H1 (cell line): ENCODE data around the gene PHACTR1. TPM values are rescaled to one million over a fixed set of nuclear protein-coding genes. Genes with fewer than 3 reads are reported as not detected.

ENCODE experiments used
- CTCF ChIA-PET: fragments of 300-600 bp; sonication (Branson Sonifier 250); formaldehyde crosslinking; loops from one replicate; lab custom pipeline; 2021; ENCODE audit not compliant: partially characterized antibody; lab: Charles Lee
- POLR2A ChIA-PET: fragments of 300-600 bp; sonication (Branson Sonifier 250); formaldehyde crosslinking; loops from one replicate; lab custom pipeline; 2021; ENCODE audit warnings: inconsistent platforms; ENCODE audit not compliant: partially characterized antibody; lab: Charles Lee
- DNase-seq, 2 experiments: peaks; one replicate each; pipeline versions ENCODE4 v3.0.0 to v3.0.0-alpha.2; 2010 to 2022; ENCODE audit warnings: low spot score in 2 of 2, low read depth in 1 of 2, mixed read lengths in 1 of 2
- FAIRE-seq: peaks from 2 replicates; lab custom pipeline; 2011; peaks lifted over from hg19 to GRCh38; lab: Jason Lieb, UNC
- H2AFZ ChIP-seq: 2 replicates; pipeline ENCODE4 v1.8.1; 2012; ENCODE audit warnings: low read length, inconsistent platforms
- H2AK5ac ChIP-seq: 2 replicates; pipeline ENCODE4 v1.6.1; 2013; ENCODE audit warnings: low read depth, low read length
- H2BK120ac ChIP-seq: replicated peaks from 2 replicates; pipeline ENCODE3; 2013; ENCODE audit warnings: low read depth, low read length, inconsistent platforms
- H2BK12ac ChIP-seq: 2 replicates; pipeline ENCODE4 v1.6.1; 2013; ENCODE audit warnings: low read depth, low read length
- H2BK15ac ChIP-seq: 2 replicates; pipeline ENCODE4 v1.6.1; 2013; ENCODE audit warnings: low read length
- H2BK20ac ChIP-seq: 2 replicates; pipeline ENCODE4 v1.6.1; 2013; ENCODE audit warnings: low read length
- H2BK5ac ChIP-seq: 2 replicates; pipeline ENCODE4 v1.6.1; 2013; ENCODE audit warnings: low read depth, low read length
- H3K14ac ChIP-seq: 2 replicates; pipeline ENCODE4 v1.6.1; 2013; ENCODE audit warnings: inconsistent platforms; ENCODE audit not compliant: insufficient read length
- H3K18ac ChIP-seq: 2 replicates; pipeline ENCODE4 v1.6.1; 2013; ENCODE audit warnings: low read length; ENCODE audit errors: extremely low read depth
- H3K23ac ChIP-seq: 2 replicates; pipeline ENCODE4 v1.6.1; 2013; ENCODE audit warnings: inconsistent platforms; ENCODE audit not compliant: insufficient read length
- H3K23me2 ChIP-seq: 2 replicates; pipeline ENCODE4 v1.6.1; 2013; ENCODE audit warnings: low read depth, low read length
- H3K27ac ChIP-seq: 2 replicates; pipeline ENCODE4 v1.6.1; 2011; ENCODE audit warnings: low read depth, low read length, inconsistent platforms
- H3K27me3 ChIP-seq, 4 experiments: replicated peaks in 1 of 4; 1 replicate in 1 of 4; 2 replicates in 3 of 4; pipeline versions ENCODE4 v1.6.1 to v1.8.1; 2011 to 2013; ENCODE audit warnings: low read length in 3 of 4, mild to moderate bottlenecking in 3 of 4, inconsistent platforms in 2 of 4, mixed read lengths in 2 of 4, moderate library complexity in 1 of 4; ENCODE audit not compliant: control insufficient read depth in 3 of 4, insufficient read depth in 3 of 4; ENCODE audit errors: extremely low read depth in 1 of 4
- H3K36me3 ChIP-seq, 4 experiments: 2 replicates each; pipeline versions ENCODE4 v1.6.1 to v1.8.1; 2011 to 2013; ENCODE audit warnings: mild to moderate bottlenecking in 4 of 4, low read length in 3 of 4, moderate library complexity in 2 of 4, control low read depth in 1 of 4, inconsistent platforms in 1 of 4; ENCODE audit not compliant: insufficient read depth in 4 of 4, control insufficient read depth in 2 of 4
- H3K4ac ChIP-seq: replicated peaks from 2 replicates; pipeline ENCODE3; 2013; ENCODE audit warnings: low read length, low read depth, mixed read lengths, inconsistent platforms; ENCODE audit not compliant: insufficient read length
- H3K4me1 ChIP-seq, 4 experiments: replicated peaks in 1 of 4; 1 replicate in 1 of 4; 2 replicates in 3 of 4; pipeline versions ENCODE4 v1.6.1 to v1.8.1; 2011 to 2013; ENCODE audit warnings: low read length in 3 of 4, inconsistent platforms in 2 of 4, mixed read lengths in 1 of 4; ENCODE audit not compliant: insufficient read depth in 4 of 4, control insufficient read depth in 3 of 4
- H3K4me2 ChIP-seq, 2 experiments: 2 replicates each; pipeline versions ENCODE4 v1.6.1 to v1.8.1; 2011 to 2013; ENCODE audit warnings: low read depth in 2 of 2, low read length in 2 of 2, control low read depth in 1 of 2, inconsistent platforms in 1 of 2, mild to moderate bottlenecking in 1 of 2; ENCODE audit not compliant: insufficient read depth in 1 of 2
- H3K4me3 ChIP-seq, 4 experiments: fragments of 200-600, 300-600 bp in 1 of 4; sonication (generic), shearing (Covaris generic), sonication (Bioruptor Twin) in 1 of 4; 2 replicates each; pipeline versions ENCODE4 v1.5.1 to v1.8.1; 2011 to 2016; ENCODE audit warnings: low read length in 4 of 4, low read depth in 3 of 4, control low read depth in 2 of 4, inconsistent platforms in 2 of 4, mild to moderate bottlenecking in 2 of 4, mixed read lengths in 1 of 4, moderate library complexity in 1 of 4; ENCODE audit not compliant: insufficient read depth in 2 of 4; ENCODE audit errors: extremely low read depth in 1 of 4
- H3K56ac ChIP-seq: replicated peaks from 2 replicates; pipeline ENCODE3; 2013; ENCODE audit warnings: low read depth, mild to moderate bottlenecking, mixed read lengths, low read length, inconsistent platforms; ENCODE audit not compliant: insufficient read length
- H3K79me1 ChIP-seq: 2 replicates; pipeline ENCODE4 v1.6.1; 2013; ENCODE audit warnings: low read depth, low read length, control low read depth
- H3K79me2 ChIP-seq, 2 experiments: 2 replicates each; pipeline versions ENCODE4 v1.6.1 to v1.8.1; 2012 to 2013; ENCODE audit warnings: low read length in 2 of 2, mild to moderate bottlenecking in 2 of 2, inconsistent platforms in 1 of 2; ENCODE audit not compliant: insufficient read depth in 2 of 2, control insufficient read depth in 1 of 2
- H3K9ac ChIP-seq, 4 experiments: replicated peaks in 1 of 4; 1 replicate in 1 of 4; 2 replicates in 3 of 4; pipeline versions ENCODE4 v1.6.1 to v1.8.1; 2011 to 2013; ENCODE audit warnings: low read depth in 3 of 4, low read length in 3 of 4, control low read depth in 2 of 4, mild to moderate bottlenecking in 2 of 4, moderate library complexity in 2 of 4, inconsistent platforms in 1 of 4; ENCODE audit errors: extremely low read depth in 1 of 4
- H3K9me3 ChIP-seq, 2 experiments: 2 replicates each; pipeline versions ENCODE4 v1.6.1 to v1.8.1; 2012 to 2013; ENCODE audit warnings: mild to moderate bottlenecking in 2 of 2, moderate library complexity in 2 of 2, control low read depth in 1 of 2, inconsistent platforms in 1 of 2, low read depth in 1 of 2, low read length in 1 of 2, mixed read lengths in 1 of 2; ENCODE audit not compliant: insufficient read depth in 2 of 2
- H4K20me1 ChIP-seq, 2 experiments: replicated peaks in 1 of 2; 2 replicates each; pipeline versions ENCODE3 to v1.8.1; 2011 to 2013; ENCODE audit warnings: inconsistent platforms in 2 of 2, low read length in 2 of 2, mild to moderate bottlenecking in 1 of 2; ENCODE audit not compliant: insufficient read depth in 2 of 2, control insufficient read depth in 1 of 2
- H4K5ac ChIP-seq: 2 replicates; pipeline ENCODE4 v1.6.1; 2013; ENCODE audit warnings: low read length, low read depth, mixed read lengths, inconsistent platforms; ENCODE audit not compliant: insufficient read length
- H4K8ac ChIP-seq: 2 replicates; pipeline ENCODE4 v1.8.0; 2013; ENCODE audit warnings: mild to moderate bottlenecking, moderate library complexity, low read length, inconsistent platforms; ENCODE audit not compliant: insufficient read depth; ENCODE audit errors: extremely low read depth
- H4K91ac ChIP-seq: replicated peaks from 2 replicates; pipeline ENCODE3; 2013; ENCODE audit warnings: low read length, mixed read lengths, inconsistent platforms; ENCODE audit not compliant: insufficient read length
- CHD1 ChIP-seq: IDR thresholded peaks from 2 replicates; pipeline ENCODE4 v1.6.1; 2012; ENCODE audit warnings: low read depth, low read length, improper control_type of control experiment
- CREB1 ChIP-seq: IDR thresholded peaks from 2 replicates; pipeline ENCODE4 v1.6.1; 2012; ENCODE audit warnings: inconsistent platforms
- RAD21 ChIP-seq, 2 experiments: IDR thresholded peaks in 1 of 2; conservative IDR thresholded peaks in 1 of 2; 2 replicates each; pipeline ENCODE4 v1.6.1; 2011; ENCODE audit warnings: low read depth in 2 of 2, low read length in 2 of 2, improper control_type of control experiment in 1 of 2, inconsistent platforms in 1 of 2, mild to moderate bottlenecking in 1 of 2, moderate library complexity in 1 of 2
- SIN3A ChIP-seq, 2 experiments: IDR thresholded peaks in 1 of 2; conservative IDR thresholded peaks in 1 of 2; 2 replicates each; pipeline ENCODE4 v1.6.1; 2011 to 2012; ENCODE audit warnings: low read length in 2 of 2, improper control_type of control experiment in 1 of 2, low read depth in 1 of 2, mild to moderate bottlenecking in 1 of 2
- WGBS, 2 experiments: shearing (Covaris generic) in 1 of 2; methylation state at CpG; one replicate each; pipeline versions ENCODE4 v1.1.6 to v1.1.7; 2013 to 2015; ENCODE audit warnings: low lambda C conversion rate in 2 of 2, mixed read lengths in 2 of 2, inconsistent platforms in 1 of 2, low coverage in 1 of 2, missing lambda C conversion rate in 1 of 2; ENCODE audit not compliant: insufficient replicate concordance in 2 of 2, insufficient coverage in 1 of 2, insufficient read length in 1 of 2; ENCODE audit errors: extremely low coverage in 1 of 2, missing lambda C conversion rate in 1 of 2; 5-methylcytosine and 5-hydroxymethylcytosine counted together
- polyA plus RNA-seq, 7 experiments: library from polyadenylated mRNA; depleted of rRNA in 3 of 7; stranded (reverse) in 5 of 7; unstranded in 2 of 7; fragments of >200 nt in 5 of 7; fragments of 200-250 nt in 2 of 7; gene quantifications; 1 replicate in 5 of 7; 2 replicates in 1 of 7; 4 replicates in 1 of 7; pipeline versions ENCODE4 v1.2.1 to v1.2.3, GENCODE V29; 2011 to 2013; ENCODE audit warnings: missing spikeins in 2 of 7, mixed read lengths in 2 of 7
- total RNA-seq: library from RNA; stranded (reverse); fragmentation: NEBNext Ultra II Directional; extraction: Animal tissue kit (Norgen Biotek cat#: 25700); gene quantifications from 2 replicates; pipeline ENCODE4 v1.2.1, GENCODE V29; 2021
- TF ChIP-seq, protein P1 (sequence below), 3 experiments: IDR thresholded peaks; 1 replicate in 2 of 3; 2 replicates in 1 of 3; pipeline versions ENCODE4 v1.5.1 to v1.6.1; 2011; ENCODE audit warnings: low read length in 3 of 3, mild to moderate bottlenecking in 3 of 3, inconsistent platforms in 2 of 3, low read depth in 1 of 3, moderate library complexity in 1 of 3; ENCODE audit not compliant: insufficient read depth in 1 of 3; ENCODE audit errors: control extremely low read depth in 1 of 3

Gene PHACTR1
- total and polyA plus RNA-seq, 2 of the 8 experiments (the other 6 are each of a cell fraction or from before 2014, with no cell fraction given): 3.9 to 17.1 TPM

DNA sequence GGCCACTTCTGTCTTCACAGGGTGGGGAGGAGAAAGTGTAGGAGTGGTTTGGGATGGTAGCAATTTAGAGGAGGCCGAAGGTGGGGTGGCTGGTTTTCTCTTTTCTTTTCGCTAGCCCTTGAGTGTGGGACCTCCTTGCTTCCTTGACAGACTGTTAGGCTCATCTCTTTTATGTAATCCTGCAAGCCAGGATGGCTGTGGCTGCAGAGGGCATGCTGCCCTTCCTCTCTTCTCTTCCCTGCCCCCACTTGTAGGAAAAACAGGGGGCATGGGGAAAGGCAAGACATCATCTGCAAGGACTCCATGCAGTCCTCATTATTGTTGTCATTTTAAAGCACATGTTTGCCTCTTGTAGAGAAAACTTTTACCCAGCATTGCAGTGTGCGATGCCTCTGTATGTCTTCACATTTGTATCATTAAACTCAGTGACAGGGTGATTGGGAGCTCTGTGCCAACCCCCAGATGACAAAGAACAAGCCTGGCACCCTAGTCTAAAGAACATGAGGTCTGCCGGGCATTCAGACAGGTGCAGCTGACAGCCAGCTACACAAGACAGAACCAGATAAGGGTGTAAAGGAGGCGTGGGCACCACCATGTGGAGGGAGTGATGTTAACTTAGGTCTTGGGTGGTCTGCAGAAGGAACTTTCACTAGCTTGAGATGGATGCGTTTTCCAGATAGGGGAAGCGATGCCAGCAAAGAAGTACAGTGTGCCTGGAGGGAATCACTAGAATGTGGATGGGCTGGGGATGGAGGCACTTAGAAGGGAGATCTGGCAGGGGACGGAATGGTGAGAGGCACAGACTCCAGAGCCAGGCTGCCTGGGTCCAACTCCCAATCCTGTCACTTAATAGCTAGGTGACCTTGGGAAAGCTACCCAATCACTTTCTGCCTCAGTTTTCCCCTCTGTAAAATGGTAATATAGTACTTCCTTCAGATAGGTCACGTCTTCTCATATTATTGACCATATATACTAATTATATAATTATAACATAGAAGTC, 404.2 kb downstream of the PHACTR1 start:
- H3K27ac ChIP-seq: no peak overlapping the region
- H3K36me3 ChIP-seq: no peaks in the 10 kb centered on the region
- H3K4me3 ChIP-seq: no peak overlapping the region
- no peak overlapping the region for H4K8ac ChIP-seq
- H3K23me2 ChIP-seq: no peaks in the 10 kb centered on the region
- ChIA-PET POLR2A (no interaction called here), CTCF (interaction anchor here (0.8 to 5.5 kb wide), 13 partner anchors 21 to 240 kb away, joined by 3 to 37 read pairs (median 3); no protein-coding TSS in a partner anchor)
- DNase-seq (no peak), FAIRE-seq (peak; percentile 62)
- peak overlapping the region in 1 of 2 experiments; percentile 37; a peak in 1 of 4 replicates for H3K4me2 ChIP-seq
- H2BK12ac ChIP-seq: no peak overlapping the region
- H3K23ac ChIP-seq: no peak overlapping the region
- H3K18ac ChIP-seq: 0 out of 2 replicates have a peak overlapping the region, but pooled peaks have one; percentile 19
- no peak overlapping the region for H2BK120ac ChIP-seq
- no peak overlapping the region for H4K5ac ChIP-seq
- no peak overlapping the region for H3K56ac ChIP-seq
- peaks cover 0 to 12% (median 8%) of the 10 kb centered on the region in 4 experiments; a peak in 6 of 7 replicates for H3K4me1 ChIP-seq
- no peak overlapping the region for H2BK15ac ChIP-seq
- 80% methylated on average over 9 of the region's 9 CpGs; no CpG with 5 or more reads in 1 of the 2 experiments for WGBS, 2 experiments
- no peak for TF ChIP-seq CREB1
- TF ChIP-seq SIN3A (conservative IDR thresholded peaks at IDR 0.05 in 1 of 2, IDR thresholded peaks at IDR 0.05 in 1 of 2; ENCODE audit: low read depth in 1 of 2, low read length in 2 of 2): 0 out of 4 replicates have a peak, but pooled peaks of 1 of the 2 experiments have one; percentile 35
- TF ChIP-seq, protein P1, sequence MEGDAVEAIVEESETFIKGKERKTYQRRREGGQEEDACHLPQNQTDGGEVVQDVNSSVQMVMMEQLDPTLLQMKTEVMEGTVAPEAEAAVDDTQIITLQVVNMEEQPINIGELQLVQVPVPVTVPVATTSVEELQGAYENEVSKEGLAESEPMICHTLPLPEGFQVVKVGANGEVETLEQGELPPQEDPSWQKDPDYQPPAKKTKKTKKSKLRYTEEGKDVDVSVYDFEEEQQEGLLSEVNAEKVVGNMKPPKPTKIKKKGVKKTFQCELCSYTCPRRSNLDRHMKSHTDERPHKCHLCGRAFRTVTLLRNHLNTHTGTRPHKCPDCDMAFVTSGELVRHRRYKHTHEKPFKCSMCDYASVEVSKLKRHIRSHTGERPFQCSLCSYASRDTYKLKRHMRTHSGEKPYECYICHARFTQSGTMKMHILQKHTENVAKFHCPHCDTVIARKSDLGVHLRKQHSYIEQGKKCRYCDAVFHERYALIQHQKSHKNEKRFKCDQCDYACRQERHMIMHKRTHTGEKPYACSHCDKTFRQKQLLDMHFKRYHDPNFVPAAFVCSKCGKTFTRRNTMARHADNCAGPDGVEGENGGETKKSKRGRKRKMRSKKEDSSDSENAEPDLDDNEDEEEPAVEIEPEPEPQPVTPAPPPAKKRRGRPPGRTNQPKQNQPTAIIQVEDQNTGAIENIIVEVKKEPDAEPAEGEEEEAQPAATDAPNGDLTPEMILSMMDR (IDR thresholded peaks at IDR 0.05; ENCODE audit: control extremely low read depth in 1 of 3, insufficient read depth in 1 of 3, low read depth in 1 of 3, low read length in 3 of 3): peak; percentile 36 to 53 (median 38); a peak in 3 of 4 replicates
- TF ChIP-seq CHD1: no peak
- TF ChIP-seq RAD21 (IDR thresholded peaks at IDR 0.05 in 1 of 2, conservative IDR thresholded peaks at IDR 0.05 in 1 of 2; ENCODE audit: low read depth in 2 of 2, low read length in 2 of 2): peak; percentile 73 to 80
- no peak overlapping the region for H3K14ac ChIP-seq
- no peaks in the 10 kb centered on the region for H4K20me1 ChIP-seq
- H2AFZ ChIP-seq: no peak overlapping the region
- H3K4ac ChIP-seq: no peak overlapping the region
- H3K9ac ChIP-seq: no peak overlapping the region
- H3K9me3 ChIP-seq: no peaks in the 10 kb centered on the region
- H4K91ac ChIP-seq: no peak overlapping the region
- no peaks in the 10 kb centered on the region for H3K79me1 ChIP-seq
- no peaks in the 10 kb centered on the region for H3K79me2 ChIP-seq
- H2AK5ac ChIP-seq: no peak overlapping the region
- no peak overlapping the region for H2BK20ac ChIP-seq
- no peak overlapping the region for H2BK5ac ChIP-seq
- H3K27me3 ChIP-seq: no peaks in the 10 kb centered on the region
